ENCODE measurements around the gene ELAPOR2.

Gene ELAPOR2

GRCh38 chr7:87038993-87039690 is 20.3 kb downstream of the ELAPOR2 start:
- no peak for DNase-seq (ENCODE audit: low read depth in 1 of 2, low spot score in 1 of 2)
- TF ChIP-seq SPI1 (IDR thresholded peaks at IDR 0.05; ENCODE audit: borderline replicate concordance, low read depth) (no peak), POLR2AphosphoS5 (IDR thresholded peaks at IDR 0.05; ENCODE audit: low read depth) (no peak), GABPA (IDR thresholded peaks at IDR 0.05; ENCODE audit: low read depth) (no peak), CTCF (IDR thresholded peaks at IDR 0.05; ENCODE audit: insufficient read depth, low read length) (no peak), REST (IDR thresholded peaks at IDR 0.05; ENCODE audit: insufficient replicate concordance, low read depth) (no peak)
- H3K4me3 ChIP-seq (replicated peaks; ENCODE audit: insufficient read depth, low read length), result no peak overlapping the region
- no peaks in the 10 kb centered on the region for H3K27me3 ChIP-seq (ENCODE audit: insufficient read depth, poor library complexity, severe bottlenecking)
- no peak overlapping the region for H3K27ac ChIP-seq (replicated peaks)

- no peak overlapping the region for H3K4me3 ChIP-seq (replicated peaks; ENCODE audit: insufficient read depth, low read length)
- H3K27me3 ChIP-seq (ENCODE audit: insufficient read depth, poor library complexity, severe bottlenecking), result no peaks in the 10 kb centered on the region
- H3K27ac ChIP-seq (replicated peaks), result no peak overlapping the region
- TF ChIP-seq GABPA (IDR thresholded peaks at IDR 0.05; ENCODE audit: low read depth) (no peak), CTCF (IDR thresholded peaks at IDR 0.05; ENCODE audit: insufficient read depth, low read length) (no peak), SPI1 (IDR thresholded peaks at IDR 0.05; ENCODE audit: borderline replicate concordance, low read depth) (no peak), REST (IDR thresholded peaks at IDR 0.05; ENCODE audit: insufficient replicate concordance, low read depth) (no peak), POLR2AphosphoS5 (IDR thresholded peaks at IDR 0.05; ENCODE audit: low read depth) (no peak)
- DNase-seq (ENCODE audit: low read depth in 1 of 2, low spot score in 1 of 2), result no peak
Measured at GRCh38 chr7:87036985-87037384, 22.5 kb downstream of the ELAPOR2 start.

- DNase-seq (ENCODE audit: low read depth in 1 of 2, low spot score in 1 of 2), result no peak
- Histone ChIP-seq H3K27ac (replicated peaks) (no peak overlapping the region), H3K27me3 (ENCODE audit: insufficient read depth, poor library complexity, severe bottlenecking) (no peaks in the 10 kb centered on the region), H3K4me3 (replicated peaks; ENCODE audit: insufficient read depth, low read length) (no peak overlapping the region)
- TF ChIP-seq POLR2AphosphoS5 (IDR thresholded peaks at IDR 0.05; ENCODE audit: low read depth) (no peak), REST (IDR thresholded peaks at IDR 0.05; ENCODE audit: insufficient replicate concordance, low read depth) (no peak), SPI1 (IDR thresholded peaks at IDR 0.05; ENCODE audit: borderline replicate concordance, low read depth) (no peak), CTCF (IDR thresholded peaks at IDR 0.05; ENCODE audit: insufficient read depth, low read length) (no peak), GABPA (IDR thresholded peaks at IDR 0.05; ENCODE audit: low read depth) (no peak)
Measured at GRCh38 chr7:87032604-87033339, 26.7 kb downstream of the ELAPOR2 start.
